NB4 (cell line): ENCODE measurements around the gene GOLT1A.

ENCODE experiments used
- POLR2A ChIP-seq: IDR thresholded peaks from 2 replicates; pipeline ENCODE4 v1.6.1; 2011; ENCODE audit warnings: mild to moderate bottlenecking; ENCODE audit not compliant: insufficient read length; ENCODE audit errors: extremely low read depth
- TF ChIP-seq, protein P1 (sequence below): IDR thresholded peaks from one replicate; pipeline ENCODE4 v1.5.1; 2012; ENCODE audit warnings: low read depth, low read length
- TF ChIP-seq, protein P2 (sequence below): IDR thresholded peaks from 2 replicates; pipeline ENCODE4 v1.6.1; 2011; ENCODE audit warnings: low read depth, low read length

- TF ChIP-seq, protein P1, sequence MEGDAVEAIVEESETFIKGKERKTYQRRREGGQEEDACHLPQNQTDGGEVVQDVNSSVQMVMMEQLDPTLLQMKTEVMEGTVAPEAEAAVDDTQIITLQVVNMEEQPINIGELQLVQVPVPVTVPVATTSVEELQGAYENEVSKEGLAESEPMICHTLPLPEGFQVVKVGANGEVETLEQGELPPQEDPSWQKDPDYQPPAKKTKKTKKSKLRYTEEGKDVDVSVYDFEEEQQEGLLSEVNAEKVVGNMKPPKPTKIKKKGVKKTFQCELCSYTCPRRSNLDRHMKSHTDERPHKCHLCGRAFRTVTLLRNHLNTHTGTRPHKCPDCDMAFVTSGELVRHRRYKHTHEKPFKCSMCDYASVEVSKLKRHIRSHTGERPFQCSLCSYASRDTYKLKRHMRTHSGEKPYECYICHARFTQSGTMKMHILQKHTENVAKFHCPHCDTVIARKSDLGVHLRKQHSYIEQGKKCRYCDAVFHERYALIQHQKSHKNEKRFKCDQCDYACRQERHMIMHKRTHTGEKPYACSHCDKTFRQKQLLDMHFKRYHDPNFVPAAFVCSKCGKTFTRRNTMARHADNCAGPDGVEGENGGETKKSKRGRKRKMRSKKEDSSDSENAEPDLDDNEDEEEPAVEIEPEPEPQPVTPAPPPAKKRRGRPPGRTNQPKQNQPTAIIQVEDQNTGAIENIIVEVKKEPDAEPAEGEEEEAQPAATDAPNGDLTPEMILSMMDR, result no peak
- TF ChIP-seq POLR2A, result no peak
- TF ChIP-seq, protein P2, sequence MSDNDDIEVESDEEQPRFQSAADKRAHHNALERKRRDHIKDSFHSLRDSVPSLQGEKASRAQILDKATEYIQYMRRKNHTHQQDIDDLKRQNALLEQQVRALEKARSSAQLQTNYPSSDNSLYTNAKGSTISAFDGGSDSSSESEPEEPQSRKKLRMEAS, result no peak
Observed at GRCh38 chr1:204177133-204177532, 36.7 kb downstream of the GOLT1A start.
